Right renal cortex interstitium (tissue), 3 donors: ENCODE data around the gene LCOR. TPM values are rescaled to one million over a fixed set of nuclear protein-coding genes. Genes with fewer than 3 reads are reported as not detected.

Experiments
- DNase-seq, 3 donors: peaks; one replicate each; pipeline ENCODE4 v3.0.0-alpha.2; 2013; ENCODE audit warnings: low read depth in 3 of 3, low spot score in 2 of 3
- polyA plus RNA-seq, 3 donors: library from polyadenylated mRNA; unstranded; fragments of 120-200 nt; gene quantifications; one replicate each; pipeline ENCODE4 v1.2.1, GENCODE V29; 2013; ENCODE audit not compliant: insufficient read length in 3 of 3

The LCOR gene
- polyA plus RNA-seq, 3 donors: 26.5 to 28.5 (median 28.5) TPM

DNA sequence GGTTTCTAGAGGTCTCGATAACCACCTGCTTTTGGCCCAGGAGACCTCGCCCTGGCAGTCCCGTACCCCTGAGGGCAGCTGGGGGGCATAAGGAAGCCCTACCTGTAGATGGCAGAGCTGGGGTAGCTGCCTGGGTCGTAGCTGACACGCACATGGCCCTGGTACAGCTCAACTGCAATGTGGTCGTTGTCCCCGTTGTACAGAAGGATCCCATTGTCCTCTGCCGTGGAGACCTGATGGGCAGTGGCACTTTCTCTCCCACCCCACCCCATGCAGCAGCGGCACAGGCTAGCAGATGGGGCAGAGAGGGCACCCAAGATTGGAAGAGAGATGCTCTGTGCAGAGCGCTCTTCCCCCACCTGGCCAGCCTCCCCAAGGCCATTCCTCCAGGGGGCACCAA is 172.5 kb downstream of the LCOR start:
- DNase-seq: no peak

- DNase-seq: no peak
Measured at GRCh38 chr10:97005349-97005748, 173.3 kb downstream of the LCOR start.

DNA sequence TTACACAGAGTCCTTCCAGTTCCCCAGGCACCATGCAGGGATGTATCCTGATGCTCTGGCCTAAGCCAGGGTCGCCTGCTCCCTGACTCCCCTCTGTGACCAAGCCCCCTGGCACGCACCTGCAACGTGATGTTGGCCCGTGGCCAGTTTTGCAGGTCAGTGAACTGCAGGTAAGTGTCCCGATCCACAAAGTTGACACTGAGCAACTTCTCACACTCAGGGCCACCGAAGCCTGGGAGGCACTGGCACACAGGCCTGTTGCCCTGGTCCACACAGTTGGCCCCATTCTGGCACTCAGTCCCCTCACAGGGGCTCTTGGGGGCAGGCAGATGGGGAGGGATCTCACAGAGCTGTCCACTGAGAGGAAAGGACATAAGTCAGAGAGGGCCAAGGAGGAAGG is 174.3 kb downstream of the LCOR start:
- DNase-seq: no peak

DNA sequence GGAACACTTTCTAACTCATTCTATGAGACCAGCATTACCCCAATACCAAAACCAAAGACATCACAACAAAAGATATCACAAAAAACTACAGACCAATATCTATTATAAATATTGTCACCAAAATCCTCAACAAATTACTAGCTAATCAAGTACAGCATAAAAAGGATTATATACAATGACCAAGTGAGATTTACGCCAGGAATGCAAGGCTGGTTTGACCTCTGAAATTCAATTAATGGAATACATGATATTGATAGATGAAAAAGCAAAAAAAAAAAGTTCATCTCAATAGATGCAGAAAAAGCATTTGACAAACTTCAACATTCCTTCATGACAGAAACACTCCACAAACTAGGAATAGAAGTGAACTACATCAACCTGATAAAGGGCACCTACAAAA is 175.3 kb downstream of the LCOR start:
- DNase-seq: no peak

DNA sequence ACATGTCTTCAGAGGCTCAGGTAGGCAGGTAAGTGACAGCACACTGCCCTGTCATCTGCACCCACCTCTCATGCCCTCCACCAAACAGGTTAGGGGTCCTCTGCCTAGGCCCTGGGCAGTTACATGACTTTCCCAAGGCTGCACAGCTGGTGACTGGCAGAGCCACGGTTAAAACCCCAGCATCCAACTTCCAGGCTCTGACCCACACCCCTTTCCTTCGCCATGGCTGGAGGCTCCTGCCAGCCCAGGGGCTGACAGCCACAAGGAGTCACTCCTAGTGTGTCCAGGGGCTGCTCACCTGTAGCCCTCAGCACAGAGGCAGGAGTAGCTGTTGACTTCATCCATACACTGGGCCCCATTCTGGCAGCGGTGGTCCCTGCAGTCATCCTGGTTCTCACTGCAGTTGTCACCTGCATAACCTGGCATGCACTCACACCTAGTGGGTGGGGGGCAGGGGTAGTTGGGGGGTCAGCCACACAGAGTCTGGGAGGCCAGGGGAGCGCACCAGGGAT is 178.7 kb downstream of the LCOR start:
- DNase-seq: no peak

DNA sequence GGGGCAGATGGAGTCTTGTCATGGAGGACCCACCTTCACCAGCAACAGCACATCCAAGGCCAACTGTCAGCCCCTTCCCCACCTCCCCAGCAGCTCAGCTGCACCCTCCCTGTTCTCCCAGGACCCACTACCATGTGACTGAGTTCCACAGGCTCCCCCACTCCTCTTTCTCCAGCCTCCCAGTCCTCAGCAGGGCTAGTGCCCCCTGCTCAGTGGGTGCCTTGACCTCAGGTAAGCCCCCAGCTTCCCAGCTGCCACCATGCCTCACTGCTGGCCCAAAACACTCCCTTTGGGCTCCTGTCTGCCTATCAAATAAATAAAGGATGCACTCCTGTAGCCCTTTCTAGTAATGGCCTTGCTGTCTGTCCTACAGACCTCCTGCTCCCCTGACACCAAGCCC is 179.3 kb downstream of the LCOR start:
- DNase-seq: no peak

GRCh38 chr10:97012470-97012869 is 180.4 kb downstream of the LCOR start:
- DNase-seq: no peak

GRCh38 chr10:97013568-97013967 is 181.5 kb downstream of the LCOR start:
- no peak for DNase-seq

- DNase-seq: no peak
Measured at GRCh38 chr10:97013983-97014382, 181.9 kb downstream of the LCOR start.

GRCh38 chr10:97015240-97015639 is 183.1 kb downstream of the LCOR start:
- no peak for DNase-seq

DNA sequence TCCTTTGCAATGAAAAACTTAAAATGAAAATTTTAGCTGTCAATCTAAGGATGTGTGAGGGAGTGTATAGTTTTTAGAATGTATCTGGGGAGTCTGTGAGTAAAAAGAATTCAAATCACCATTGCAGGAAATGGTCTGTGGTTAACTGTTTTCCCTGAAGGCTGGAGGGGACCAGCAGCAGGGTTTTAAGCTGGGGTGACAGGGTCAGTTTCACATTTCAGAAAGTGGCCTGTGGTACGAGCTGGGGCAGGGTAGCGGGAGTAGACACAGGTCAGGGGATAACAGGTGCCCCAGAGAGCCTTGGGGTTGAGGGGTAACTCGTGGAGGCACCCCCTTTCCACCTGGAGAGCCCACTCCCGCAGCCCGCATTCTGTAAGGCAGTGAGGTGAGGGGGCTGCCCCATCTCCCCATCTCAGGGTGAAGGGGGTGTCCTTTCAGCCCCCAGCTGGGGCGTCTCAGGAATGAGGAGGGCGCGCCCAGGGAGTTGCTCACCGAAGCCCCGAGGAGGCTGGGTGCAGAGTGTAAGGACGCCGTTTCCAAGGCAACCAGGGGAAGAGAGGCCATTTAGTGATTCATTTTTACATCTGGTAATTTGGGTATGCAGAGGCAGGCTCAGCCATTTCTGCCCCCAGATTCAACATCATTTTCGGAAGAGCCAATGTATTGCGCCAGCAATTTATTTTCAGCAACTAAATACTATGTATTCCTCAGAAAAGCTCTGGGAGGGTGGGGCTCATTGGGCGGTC is 184.8 kb downstream of the LCOR start:
- DNase-seq: no peak

DNA sequence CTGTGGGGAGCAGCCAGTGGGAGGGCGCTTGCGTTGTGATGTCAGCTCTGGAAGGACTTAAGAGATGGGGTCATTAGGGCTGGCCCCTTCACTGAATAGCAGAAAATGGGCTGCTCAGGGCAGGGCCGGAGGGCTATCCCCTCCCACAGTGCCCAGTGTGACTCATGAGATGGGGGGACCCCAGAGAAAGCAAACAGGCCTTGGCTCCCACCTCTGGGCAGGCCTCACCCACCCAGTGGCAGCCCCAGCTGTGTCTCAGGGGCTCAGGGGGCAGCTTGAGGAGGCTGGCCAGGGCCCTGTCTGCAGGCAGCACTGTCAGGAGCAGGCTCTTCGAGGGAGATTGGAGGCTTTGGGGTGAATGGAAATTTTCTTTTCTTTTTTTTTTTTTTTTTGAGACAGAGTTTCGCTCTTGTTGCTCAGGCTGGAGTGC is 185.4 kb downstream of the LCOR start:
- DNase-seq: no peak

GRCh38 chr10:97018251-97019212 is 186.4 kb downstream of the LCOR start:
- DNase-seq: no peak

GRCh38 chr10:97019213-97019844 is 187.2 kb downstream of the LCOR start:
- DNase-seq: no peak

GRCh38 chr10:97020452-97021400 is 188.6 kb downstream of the LCOR start:
- no peak for DNase-seq

GRCh38 chr10:97022616-97023015 is 190.5 kb downstream of the LCOR start:
- no peak for DNase-seq

GRCh38 chr10:97023401-97024167 is 191.5 kb downstream of the LCOR start:
- DNase-seq: no peak

DNA sequence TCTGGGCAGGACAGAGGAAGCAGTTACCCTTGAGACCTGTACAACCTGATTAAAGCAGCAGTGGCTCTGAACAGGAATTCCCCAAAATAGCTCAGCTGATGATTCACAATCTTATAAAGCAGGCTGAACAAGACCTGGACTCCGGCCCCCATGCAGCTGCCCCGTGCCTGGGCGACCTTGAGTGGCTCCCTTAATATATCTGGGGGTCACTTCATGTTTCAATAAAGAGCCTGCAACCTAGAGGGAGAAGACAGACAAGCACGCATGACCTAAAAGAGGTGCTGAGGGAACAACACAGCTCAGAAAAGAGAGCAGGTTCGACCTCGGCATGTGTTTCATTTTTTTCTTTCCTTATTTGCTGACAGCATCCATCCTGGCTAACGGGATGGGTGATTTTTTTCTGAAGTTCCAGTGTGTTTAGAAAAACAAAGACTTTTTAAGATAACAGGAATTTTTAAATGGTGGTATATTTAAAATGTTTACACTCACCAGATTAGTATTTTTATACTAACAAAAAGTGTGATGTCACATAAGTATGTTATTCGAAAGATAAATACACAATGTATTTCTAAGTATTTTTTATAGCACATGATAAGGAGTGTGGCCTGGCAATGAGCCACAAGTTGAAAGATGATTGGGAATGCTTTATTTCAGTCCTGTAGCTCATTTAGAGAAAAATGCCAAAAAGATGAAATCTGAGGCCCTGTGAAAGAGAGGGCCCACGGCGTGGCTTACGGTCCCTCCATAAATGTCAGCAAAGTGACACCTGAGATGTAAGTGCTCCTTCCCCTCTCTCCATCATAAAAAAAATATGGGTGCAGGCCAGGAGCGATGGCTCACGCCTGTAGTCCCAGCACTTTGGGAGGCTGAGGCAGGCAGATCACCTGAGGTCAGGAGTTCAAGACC is 192.3 kb downstream of the LCOR start:
- DNase-seq: no peak
